Measurements from ENCODE around the gene RPS28. TPM values are rescaled to one million over a fixed set of nuclear protein-coding genes. Genes with fewer than 3 reads are reported as not detected.

Gene RPS28
- total RNA-seq, 1 donor from 2014 or later, result 1,057 TPM

GRCh38 chr19:8333767-8334457, 12.6 kb downstream of the RPS28 start:
- DNase-seq (ENCODE audit: low spot score), result no peak
- H3K36me3 Mint-ChIP-seq (ENCODE audit: low read depth), result no peaks in the 10 kb centered on the region
- H3K27ac Mint-ChIP-seq (ENCODE audit: unreplicated experiment), result no peak overlapping the region
- TF ChIP-seq CTCF (IDR thresholded peaks at IDR 0.05), result no peak
- no peaks in the 10 kb centered on the region for H3K9me3 Mint-ChIP-seq (ENCODE audit: low read depth)
- no peak overlapping the region for H3K4me3 Mint-ChIP-seq (ENCODE audit: unreplicated experiment)
- H3K27me3 Mint-ChIP-seq (ENCODE audit: low read depth), result peaks cover 18% of the 10 kb centered on the region
- peaks cover 4% of the 10 kb centered on the region for H3K4me1 Mint-ChIP-seq (ENCODE audit: low read depth)

GRCh38 chr19:8334458-8335342, 13.4 kb downstream of the RPS28 start:
- Mint-ChIP-seq H3K4me1 (ENCODE audit: low read depth) (peaks cover 4% of the 10 kb centered on the region), H3K36me3 (ENCODE audit: low read depth) (no peaks in the 10 kb centered on the region), H3K27ac (ENCODE audit: unreplicated experiment) (no peak overlapping the region), H3K4me3 (ENCODE audit: unreplicated experiment) (no peak overlapping the region), H3K27me3 (ENCODE audit: low read depth) (peaks cover 21% of the 10 kb centered on the region), H3K9me3 (ENCODE audit: low read depth) (no peaks in the 10 kb centered on the region)
- no peak for DNase-seq (ENCODE audit: low spot score)
- no peak for TF ChIP-seq CTCF (IDR thresholded peaks at IDR 0.05)

- Mint-ChIP-seq H3K9me3 (ENCODE audit: low read depth) (no peaks in the 10 kb centered on the region), H3K27me3 (ENCODE audit: low read depth) (peaks cover 26% of the 10 kb centered on the region), H3K4me3 (ENCODE audit: unreplicated experiment) (no peak overlapping the region), H3K36me3 (ENCODE audit: low read depth) (no peaks in the 10 kb centered on the region), H3K4me1 (ENCODE audit: low read depth) (peaks cover 5% of the 10 kb centered on the region), H3K27ac (ENCODE audit: unreplicated experiment) (no peak overlapping the region)
- TF ChIP-seq CTCF (IDR thresholded peaks at IDR 0.05), result peak; percentile 43
- DNase-seq (ENCODE audit: low spot score), result no peak
Measured at GRCh38 chr19:8335343-8336071, 14.2 kb downstream of the RPS28 start.

GRCh38 chr19:8336072-8336569, 14.8 kb downstream of the RPS28 start:
- Mint-ChIP-seq H3K4me1 (ENCODE audit: low read depth) (peaks cover 8% of the 10 kb centered on the region), H3K27ac (ENCODE audit: unreplicated experiment) (no peak overlapping the region), H3K4me3 (ENCODE audit: unreplicated experiment) (no peak overlapping the region), H3K36me3 (ENCODE audit: low read depth) (no peaks in the 10 kb centered on the region), H3K27me3 (ENCODE audit: low read depth) (peaks cover 29% of the 10 kb centered on the region), H3K9me3 (ENCODE audit: low read depth) (no peaks in the 10 kb centered on the region)
- no peak for DNase-seq (ENCODE audit: low spot score)
- TF ChIP-seq CTCF (IDR thresholded peaks at IDR 0.05), result no peak

GRCh38 chr19:8336660-8337059, 15.4 kb downstream of the RPS28 start:
- Mint-ChIP-seq H3K9me3 (ENCODE audit: low read depth) (no peaks in the 10 kb centered on the region), H3K4me3 (ENCODE audit: unreplicated experiment) (no peak overlapping the region), H3K36me3 (ENCODE audit: low read depth) (no peaks in the 10 kb centered on the region), H3K4me1 (ENCODE audit: low read depth) (peaks cover 8% of the 10 kb centered on the region), H3K27ac (ENCODE audit: unreplicated experiment) (no peak overlapping the region), H3K27me3 (ENCODE audit: low read depth) (peaks cover 29% of the 10 kb centered on the region)
- TF ChIP-seq CTCF (IDR thresholded peaks at IDR 0.05), result no peak
- no peak for DNase-seq (ENCODE audit: low spot score)

All from chondrocyte (in vitro differentiated cells).